ENCODE data around the gene TCOF1. TPM values are rescaled to one million over a fixed set of nuclear protein-coding genes. Genes with fewer than 3 reads are reported as not detected.

TCOF1 gene
- total RNA-seq, 2 donors from 2014 or later = 17.3 to 68.5 TPM

GRCh38 chr5:150345716-150346115 is 11.8 kb upstream of the TCOF1 start:
- H3K27ac ChIP-seq = no peak overlapping the region
- no peaks in the 10 kb centered on the region for H3K36me3 ChIP-seq
- no peaks in the 10 kb centered on the region for H3K9me3 ChIP-seq
- intact Hi-C loops (cut with DNase I) = no loop called here
- no peak overlapping the region for H3K4me3 ChIP-seq
- no peak for DNase-seq
- TF ChIP-seq, protein P1, sequence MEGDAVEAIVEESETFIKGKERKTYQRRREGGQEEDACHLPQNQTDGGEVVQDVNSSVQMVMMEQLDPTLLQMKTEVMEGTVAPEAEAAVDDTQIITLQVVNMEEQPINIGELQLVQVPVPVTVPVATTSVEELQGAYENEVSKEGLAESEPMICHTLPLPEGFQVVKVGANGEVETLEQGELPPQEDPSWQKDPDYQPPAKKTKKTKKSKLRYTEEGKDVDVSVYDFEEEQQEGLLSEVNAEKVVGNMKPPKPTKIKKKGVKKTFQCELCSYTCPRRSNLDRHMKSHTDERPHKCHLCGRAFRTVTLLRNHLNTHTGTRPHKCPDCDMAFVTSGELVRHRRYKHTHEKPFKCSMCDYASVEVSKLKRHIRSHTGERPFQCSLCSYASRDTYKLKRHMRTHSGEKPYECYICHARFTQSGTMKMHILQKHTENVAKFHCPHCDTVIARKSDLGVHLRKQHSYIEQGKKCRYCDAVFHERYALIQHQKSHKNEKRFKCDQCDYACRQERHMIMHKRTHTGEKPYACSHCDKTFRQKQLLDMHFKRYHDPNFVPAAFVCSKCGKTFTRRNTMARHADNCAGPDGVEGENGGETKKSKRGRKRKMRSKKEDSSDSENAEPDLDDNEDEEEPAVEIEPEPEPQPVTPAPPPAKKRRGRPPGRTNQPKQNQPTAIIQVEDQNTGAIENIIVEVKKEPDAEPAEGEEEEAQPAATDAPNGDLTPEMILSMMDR (IDR thresholded peaks at IDR 0.05) = no peak
- no peaks in the 10 kb centered on the region for H3K27me3 ChIP-seq
- no peak overlapping the region for H3K9ac ChIP-seq (ENCODE audit: low read depth in 2 of 2, low read length in 2 of 2)
- H3K4me1 ChIP-seq = peaks cover 4% of the 10 kb centered on the region

GRCh38 chr5:150346592-150346991 is 10.9 kb upstream of the TCOF1 start:
- Histone ChIP-seq H3K27me3 (no peaks in the 10 kb centered on the region), H3K9me3 (no peaks in the 10 kb centered on the region), H3K4me1 (peaks cover 8% of the 10 kb centered on the region), H3K9ac (ENCODE audit: low read depth in 2 of 2, low read length in 2 of 2) (no peak overlapping the region), H3K4me3 (no peak overlapping the region), H3K27ac (no peak overlapping the region), H3K36me3 (no peaks in the 10 kb centered on the region)
- intact Hi-C loops (cut with DNase I) = no loop called here
- no peak for DNase-seq
- TF ChIP-seq, protein P1 (IDR thresholded peaks at IDR 0.05) = no peak

DNA sequence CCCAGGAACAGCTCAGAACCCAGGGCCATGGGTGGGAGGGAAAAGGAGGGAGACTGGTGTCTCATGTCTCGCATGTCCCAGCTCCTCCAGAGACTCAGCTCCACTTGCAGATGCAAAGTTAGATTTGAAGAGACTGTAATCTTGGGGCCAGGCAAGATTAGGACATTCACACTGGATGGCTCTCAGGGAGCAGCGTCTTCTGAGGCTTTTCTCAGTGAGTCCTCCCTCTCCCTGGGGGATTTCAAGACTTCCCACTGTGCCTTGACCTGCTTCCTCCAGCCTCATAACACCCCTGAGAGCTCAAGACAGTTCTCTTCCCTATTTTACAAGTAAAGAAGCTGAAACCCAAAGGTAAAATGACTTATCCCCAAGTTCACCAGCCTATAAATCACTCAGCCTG is 10.5 kb upstream of the TCOF1 start:
- H3K9me3 ChIP-seq = no peaks in the 10 kb centered on the region
- H3K27ac ChIP-seq = no peak overlapping the region
- no peak for DNase-seq
- H3K36me3 ChIP-seq = no peaks in the 10 kb centered on the region
- no peak overlapping the region for H3K4me3 ChIP-seq
- H3K9ac ChIP-seq (ENCODE audit: low read depth in 2 of 2, low read length in 2 of 2) = no peak overlapping the region
- intact Hi-C loops (cut with DNase I) = no loop called here
- no peaks in the 10 kb centered on the region for H3K27me3 ChIP-seq
- TF ChIP-seq, protein P1 (IDR thresholded peaks at IDR 0.05) = no peak
- peaks cover 8% of the 10 kb centered on the region for H3K4me1 ChIP-seq

GRCh38 chr5:150347451-150347850 is 10.0 kb upstream of the TCOF1 start:
- Histone ChIP-seq H3K36me3 (no peaks in the 10 kb centered on the region), H3K27ac (no peak overlapping the region), H3K9ac (ENCODE audit: low read depth in 2 of 2, low read length in 2 of 2) (no peak overlapping the region), H3K4me1 (peaks cover 8% of the 10 kb centered on the region), H3K9me3 (no peaks in the 10 kb centered on the region), H3K4me3 (no peak overlapping the region), H3K27me3 (no peaks in the 10 kb centered on the region)
- intact Hi-C loops (cut with DNase I) = no loop called here
- TF ChIP-seq, protein P1 (IDR thresholded peaks at IDR 0.05) = no peak
- no peak for DNase-seq

- Histone ChIP-seq H3K4me1 (peaks cover 8% of the 10 kb centered on the region), H3K9me3 (no peaks in the 10 kb centered on the region), H3K27ac (no peak overlapping the region), H3K9ac (ENCODE audit: low read depth in 2 of 2, low read length in 2 of 2) (no peak overlapping the region), H3K4me3 (no peak overlapping the region), H3K36me3 (no peaks in the 10 kb centered on the region), H3K27me3 (no peaks in the 10 kb centered on the region)
- no peak for DNase-seq
- intact Hi-C loops (cut with DNase I) = no loop called here
- TF ChIP-seq, protein P1 (IDR thresholded peaks at IDR 0.05) = no peak
These were observed 7.7 kb upstream of the TCOF1 start for GRCh38 chr5:150349681-150350275.

All from colonic mucosa (tissue), 4 donors.